ENCODE data around the gene PHF19. TPM values are rescaled to one million over a fixed set of nuclear protein-coding genes. Genes with fewer than 3 reads are reported as not detected.

Gene PHF19
- total and polyA plus RNA-seq, 2 of the 8 experiments (the other 6 are each of a cell fraction or from before 2014, with no cell fraction given) = 28.2 to 31.8 TPM

DNA sequence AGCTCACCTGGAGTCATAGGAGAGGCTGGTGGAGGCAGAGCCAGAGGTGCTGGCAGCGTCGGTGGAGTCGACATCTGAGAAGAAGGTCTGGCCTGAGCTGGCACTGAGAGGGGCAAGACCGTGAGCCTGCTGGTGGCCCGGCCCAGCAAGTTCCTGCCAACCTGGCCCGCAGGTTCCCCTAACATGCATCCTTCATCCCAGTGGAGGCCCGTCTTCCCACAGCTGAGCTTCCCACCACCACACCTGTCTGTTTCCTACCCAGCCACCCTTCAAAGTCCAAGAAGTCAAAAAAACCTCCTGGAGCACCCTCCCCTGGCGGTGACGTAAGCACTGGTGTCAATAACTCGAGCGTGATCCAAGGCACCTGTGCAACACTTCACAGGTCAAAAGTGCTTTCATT lies 16.9 kb downstream of the PHF19 start:
- H3K14ac ChIP-seq (ENCODE audit: insufficient read length) = no peak overlapping the region
- no peak overlapping the region for H2BK15ac ChIP-seq (ENCODE audit: low read length)
- no peak overlapping the region for H2BK12ac ChIP-seq (ENCODE audit: low read depth, low read length)
- DNase-seq (ENCODE audit: low read depth in 1 of 2, low spot score in 2 of 2) = no peak
- H4K5ac ChIP-seq (ENCODE audit: insufficient read length, low read depth, low read length) = no peak overlapping the region
- ChIA-PET CTCF (ENCODE audit: partially characterized antibody) (interaction anchor here (1.1 to 10.5 kb wide), 5 partner anchors 7 to 76 kb away, joined by 3 to 70 read pairs (median 5); no protein-coding TSS in a partner anchor), POLR2A (ENCODE audit: partially characterized antibody) (interaction anchor here (1.0 to 11.0 kb wide), 4 partner anchors 7 to 18 kb away, joined by 3 to 61 read pairs (median 3); no protein-coding TSS in a partner anchor)
- H3K23me2 ChIP-seq (ENCODE audit: low read depth, low read length) = no peaks in the 10 kb centered on the region
- H3K23ac ChIP-seq (ENCODE audit: insufficient read length) = no peak overlapping the region
- H3K79me1 ChIP-seq (ENCODE audit: low read depth, low read length) = no peaks in the 10 kb centered on the region
- no peak overlapping the region for H2AFZ ChIP-seq (ENCODE audit: low read length)
- 94% methylated on average over 11 of the region's 11 CpGs; no CpG with 5 or more reads in 1 of the 2 experiments for WGBS, 2 experiments (ENCODE audit: extremely low coverage in 1 of 2, insufficient coverage in 1 of 2, insufficient read length in 1 of 2, insufficient replicate concordance in 2 of 2, low coverage in 1 of 2, low lambda C conversion rate in 2 of 2, missing lambda C conversion rate in 1 of 2)
- H4K8ac ChIP-seq (ENCODE audit: extremely low read depth, insufficient read depth, low read length) = no peak overlapping the region
- peaks cover 0 to 24% (median 5%) of the 10 kb centered on the region in 4 experiments; a peak in 4 of 8 replicates for H3K36me3 ChIP-seq (ENCODE audit: control insufficient read depth in 2 of 4, insufficient read depth in 4 of 4, low read length in 3 of 4)
- H3K4ac ChIP-seq (replicated peaks; ENCODE audit: insufficient read length, low read depth, low read length) = no peak overlapping the region
- H2BK5ac ChIP-seq (ENCODE audit: low read depth, low read length) = no peak overlapping the region
- no peaks in the 10 kb centered on the region; a peak in 2 of 7 replicates for H3K4me1 ChIP-seq (replicated peaks in 1 of 4; ENCODE audit: control insufficient read depth in 3 of 4, insufficient read depth in 4 of 4, low read length in 3 of 4)
- no peaks in the 10 kb centered on the region for H4K20me1 ChIP-seq (replicated peaks in 1 of 2; ENCODE audit: control insufficient read depth in 1 of 2, insufficient read depth in 2 of 2, low read length in 2 of 2)
- no peak overlapping the region for H4K91ac ChIP-seq (replicated peaks; ENCODE audit: insufficient read length, low read length)
- H3K4me3 ChIP-seq (ENCODE audit: extremely low read depth in 1 of 4, insufficient read depth in 2 of 4, low read depth in 3 of 4, low read length in 4 of 4) = no peak overlapping the region
- no peak overlapping the region for H3K56ac ChIP-seq (replicated peaks; ENCODE audit: insufficient read length, low read depth, low read length)
- no peak for FAIRE-seq
- H2BK120ac ChIP-seq (replicated peaks; ENCODE audit: low read depth, low read length) = no peak overlapping the region
- H3K27ac ChIP-seq (ENCODE audit: low read depth, low read length) = no peak overlapping the region
- H3K9me3 ChIP-seq (ENCODE audit: insufficient read depth in 2 of 2, low read depth in 1 of 2, low read length in 1 of 2) = no peaks in the 10 kb centered on the region
- no peak overlapping the region for H3K18ac ChIP-seq (ENCODE audit: extremely low read depth, low read length)
- H3K4me2 ChIP-seq (ENCODE audit: insufficient read depth in 1 of 2, low read depth in 2 of 2, low read length in 2 of 2) = no peak overlapping the region
- no peaks in the 10 kb centered on the region for H3K79me2 ChIP-seq (ENCODE audit: control insufficient read depth in 1 of 2, insufficient read depth in 2 of 2, low read length in 2 of 2)
- no peak overlapping the region for H3K9ac ChIP-seq (replicated peaks in 1 of 4; ENCODE audit: extremely low read depth in 1 of 4, low read depth in 3 of 4, low read length in 3 of 4)
- no peak overlapping the region for H2BK20ac ChIP-seq (ENCODE audit: low read length)
- no peaks in the 10 kb centered on the region for H3K27me3 ChIP-seq (replicated peaks in 1 of 4; ENCODE audit: control insufficient read depth in 3 of 4, extremely low read depth in 1 of 4, insufficient read depth in 3 of 4, low read length in 3 of 4)
- TF ChIP-seq BCL11A (IDR thresholded peaks at IDR 0.05; ENCODE audit: low read depth in 2 of 2, low read length in 2 of 2) (no peak), TAF1 (IDR thresholded peaks at IDR 0.05; ENCODE audit: low read depth, low read length) (no peak)
- no peak overlapping the region for H2AK5ac ChIP-seq (ENCODE audit: low read depth, low read length)
